Gastrocnemius medialis (tissue), 4 donors: ENCODE results near the gene DPM3.

Experiments used
- POLR2A ChIP-seq, 2 donors: fragments of 450-650 bp; IDR thresholded peaks; one replicate each; pipeline ENCODE4 v1.6.1; 2017; ENCODE audit warnings: antibody characterized with exemption in 2 of 2, mild to moderate bottlenecking in 2 of 2, moderate library complexity in 2 of 2
- TF ChIP-seq, protein P1 (sequence below), 5 experiments: fragments of 450-650 bp in 3 of 5; fragments of 200-600 bp in 2 of 5; sonication (generic) in 2 of 5; IDR thresholded peaks in 4 of 5; conservative IDR thresholded peaks in 1 of 5; 1 replicate in 4 of 5; 2 replicates in 1 of 5; pipeline ENCODE4 v1.5.1; 2016 to 2019; ENCODE audit warnings: antibody characterized with exemption in 5 of 5, mild to moderate bottlenecking in 3 of 5, moderate library complexity in 3 of 5

DNA sequence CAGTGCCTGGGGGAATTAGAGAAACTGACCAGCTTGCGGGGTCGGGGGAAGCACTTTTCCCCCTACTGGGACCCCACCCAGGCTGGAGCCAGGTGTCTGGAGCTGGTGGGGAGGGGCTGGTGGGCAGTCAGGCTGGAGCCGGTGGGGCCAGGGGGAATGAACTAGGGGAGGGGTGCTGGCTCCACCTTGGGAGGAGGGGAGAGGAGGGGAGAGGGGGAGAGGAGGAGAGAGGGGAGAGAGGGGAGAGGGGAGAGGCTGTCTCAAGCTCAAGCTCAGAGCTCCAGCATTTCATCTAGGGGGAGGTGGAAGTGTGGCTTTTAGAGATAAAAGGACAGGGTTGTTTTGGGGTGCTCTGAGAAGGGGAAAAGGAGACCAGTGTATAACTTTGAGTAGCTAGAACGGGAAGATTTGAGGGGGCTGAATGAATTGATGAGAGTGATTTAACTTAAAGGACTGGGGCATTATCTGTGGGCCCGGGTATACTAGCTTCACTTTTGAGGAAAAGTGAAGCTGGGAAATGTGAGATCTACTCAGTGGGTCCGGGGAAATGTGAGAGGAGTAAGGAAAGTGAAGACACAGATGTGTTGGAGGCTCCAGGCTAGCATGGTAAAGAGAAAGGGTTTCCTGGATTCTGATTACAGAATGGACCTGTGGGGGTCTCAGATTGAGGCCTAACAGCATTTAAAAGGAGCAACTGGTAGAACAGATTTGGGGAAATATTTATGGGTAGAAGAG lies 9.9 kb downstream of the DPM3 start:
- no peak for TF ChIP-seq POLR2A (IDR thresholded peaks at IDR 0.05)
- TF ChIP-seq, protein P1, sequence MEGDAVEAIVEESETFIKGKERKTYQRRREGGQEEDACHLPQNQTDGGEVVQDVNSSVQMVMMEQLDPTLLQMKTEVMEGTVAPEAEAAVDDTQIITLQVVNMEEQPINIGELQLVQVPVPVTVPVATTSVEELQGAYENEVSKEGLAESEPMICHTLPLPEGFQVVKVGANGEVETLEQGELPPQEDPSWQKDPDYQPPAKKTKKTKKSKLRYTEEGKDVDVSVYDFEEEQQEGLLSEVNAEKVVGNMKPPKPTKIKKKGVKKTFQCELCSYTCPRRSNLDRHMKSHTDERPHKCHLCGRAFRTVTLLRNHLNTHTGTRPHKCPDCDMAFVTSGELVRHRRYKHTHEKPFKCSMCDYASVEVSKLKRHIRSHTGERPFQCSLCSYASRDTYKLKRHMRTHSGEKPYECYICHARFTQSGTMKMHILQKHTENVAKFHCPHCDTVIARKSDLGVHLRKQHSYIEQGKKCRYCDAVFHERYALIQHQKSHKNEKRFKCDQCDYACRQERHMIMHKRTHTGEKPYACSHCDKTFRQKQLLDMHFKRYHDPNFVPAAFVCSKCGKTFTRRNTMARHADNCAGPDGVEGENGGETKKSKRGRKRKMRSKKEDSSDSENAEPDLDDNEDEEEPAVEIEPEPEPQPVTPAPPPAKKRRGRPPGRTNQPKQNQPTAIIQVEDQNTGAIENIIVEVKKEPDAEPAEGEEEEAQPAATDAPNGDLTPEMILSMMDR (IDR thresholded peaks at IDR 0.05 in 4 of 5, conservative IDR thresholded peaks at IDR 0.05 in 1 of 5), result no peak
